GM23338 (cell line): ENCODE results near the gene STPG1.

Source experiments
- CREB1 ChIP-seq: fragments of 250-450 bp; sonication (Bioruptor Pico); IDR thresholded peaks from 2 replicates; pipeline ENCODE4 v1.5.0; 2020; ENCODE audit warnings: low read depth, mild to moderate bottlenecking, moderate library complexity
- EZH2 ChIP-seq: fragments of 200-600 bp; sonication (generic); IDR thresholded peaks from one replicate; pipeline ENCODE4 v1.8.0; 2017; ENCODE audit warnings: antibody characterized with exemption, mild to moderate bottlenecking, low read depth; ENCODE audit not compliant: unreplicated experiment
- EZH2phosphoT487 ChIP-seq: fragments of 200-600 bp; sonication (generic); IDR thresholded peaks from one replicate; pipeline ENCODE4 v1.8.1; 2018; ENCODE audit warnings: antibody characterized with exemption; ENCODE audit not compliant: unreplicated experiment
- POLR2AphosphoS5 ChIP-seq: IDR thresholded peaks from 2 replicates; pipeline ENCODE4 v1.6.1; 2016; ENCODE audit warnings: antibody characterized with exemption, low read depth
- TF ChIP-seq, protein P1 (sequence below), 2 experiments: fragments of 200-600 bp in 1 of 2; sonication (generic) in 1 of 2; conservative IDR thresholded peaks; 2 replicates each; pipeline versions ENCODE4 v1.5.1 to v1.6.1; 2016 to 2017; ENCODE audit warnings: antibody characterized with exemption in 2 of 2, low read depth in 2 of 2, mild to moderate bottlenecking in 2 of 2, moderate library complexity in 1 of 2
- TF ChIP-seq, protein P2 (sequence below): IDR thresholded peaks from one replicate; pipeline ENCODE4 v1.6.1; 2018; ENCODE audit warnings: antibody characterized with exemption; ENCODE audit not compliant: unreplicated experiment

DNA sequence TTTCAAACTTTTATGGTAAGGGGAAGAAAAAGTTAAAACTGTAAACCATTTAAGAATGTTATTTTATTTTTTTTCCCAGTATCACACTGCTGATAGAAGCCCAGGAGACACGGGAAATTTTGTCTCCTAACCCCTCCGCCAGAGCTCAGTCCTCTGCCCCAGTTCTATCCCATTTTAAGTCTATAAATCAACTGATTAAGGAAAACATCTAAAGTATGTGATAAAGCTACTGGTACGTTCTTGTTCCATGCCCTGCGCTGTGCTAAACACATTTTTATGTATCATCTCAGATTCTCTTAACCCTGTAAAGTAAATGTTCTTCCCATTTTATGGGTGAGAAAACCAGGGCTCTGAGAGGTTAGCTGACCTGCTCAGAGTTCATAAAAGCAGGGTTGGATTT is 36.7 kb upstream of the STPG1 start:
- TF ChIP-seq, protein P1, sequence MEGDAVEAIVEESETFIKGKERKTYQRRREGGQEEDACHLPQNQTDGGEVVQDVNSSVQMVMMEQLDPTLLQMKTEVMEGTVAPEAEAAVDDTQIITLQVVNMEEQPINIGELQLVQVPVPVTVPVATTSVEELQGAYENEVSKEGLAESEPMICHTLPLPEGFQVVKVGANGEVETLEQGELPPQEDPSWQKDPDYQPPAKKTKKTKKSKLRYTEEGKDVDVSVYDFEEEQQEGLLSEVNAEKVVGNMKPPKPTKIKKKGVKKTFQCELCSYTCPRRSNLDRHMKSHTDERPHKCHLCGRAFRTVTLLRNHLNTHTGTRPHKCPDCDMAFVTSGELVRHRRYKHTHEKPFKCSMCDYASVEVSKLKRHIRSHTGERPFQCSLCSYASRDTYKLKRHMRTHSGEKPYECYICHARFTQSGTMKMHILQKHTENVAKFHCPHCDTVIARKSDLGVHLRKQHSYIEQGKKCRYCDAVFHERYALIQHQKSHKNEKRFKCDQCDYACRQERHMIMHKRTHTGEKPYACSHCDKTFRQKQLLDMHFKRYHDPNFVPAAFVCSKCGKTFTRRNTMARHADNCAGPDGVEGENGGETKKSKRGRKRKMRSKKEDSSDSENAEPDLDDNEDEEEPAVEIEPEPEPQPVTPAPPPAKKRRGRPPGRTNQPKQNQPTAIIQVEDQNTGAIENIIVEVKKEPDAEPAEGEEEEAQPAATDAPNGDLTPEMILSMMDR (conservative IDR thresholded peaks at IDR 0.05; ENCODE audit: low read depth in 2 of 2) = no peak
- TF ChIP-seq, protein P2, sequence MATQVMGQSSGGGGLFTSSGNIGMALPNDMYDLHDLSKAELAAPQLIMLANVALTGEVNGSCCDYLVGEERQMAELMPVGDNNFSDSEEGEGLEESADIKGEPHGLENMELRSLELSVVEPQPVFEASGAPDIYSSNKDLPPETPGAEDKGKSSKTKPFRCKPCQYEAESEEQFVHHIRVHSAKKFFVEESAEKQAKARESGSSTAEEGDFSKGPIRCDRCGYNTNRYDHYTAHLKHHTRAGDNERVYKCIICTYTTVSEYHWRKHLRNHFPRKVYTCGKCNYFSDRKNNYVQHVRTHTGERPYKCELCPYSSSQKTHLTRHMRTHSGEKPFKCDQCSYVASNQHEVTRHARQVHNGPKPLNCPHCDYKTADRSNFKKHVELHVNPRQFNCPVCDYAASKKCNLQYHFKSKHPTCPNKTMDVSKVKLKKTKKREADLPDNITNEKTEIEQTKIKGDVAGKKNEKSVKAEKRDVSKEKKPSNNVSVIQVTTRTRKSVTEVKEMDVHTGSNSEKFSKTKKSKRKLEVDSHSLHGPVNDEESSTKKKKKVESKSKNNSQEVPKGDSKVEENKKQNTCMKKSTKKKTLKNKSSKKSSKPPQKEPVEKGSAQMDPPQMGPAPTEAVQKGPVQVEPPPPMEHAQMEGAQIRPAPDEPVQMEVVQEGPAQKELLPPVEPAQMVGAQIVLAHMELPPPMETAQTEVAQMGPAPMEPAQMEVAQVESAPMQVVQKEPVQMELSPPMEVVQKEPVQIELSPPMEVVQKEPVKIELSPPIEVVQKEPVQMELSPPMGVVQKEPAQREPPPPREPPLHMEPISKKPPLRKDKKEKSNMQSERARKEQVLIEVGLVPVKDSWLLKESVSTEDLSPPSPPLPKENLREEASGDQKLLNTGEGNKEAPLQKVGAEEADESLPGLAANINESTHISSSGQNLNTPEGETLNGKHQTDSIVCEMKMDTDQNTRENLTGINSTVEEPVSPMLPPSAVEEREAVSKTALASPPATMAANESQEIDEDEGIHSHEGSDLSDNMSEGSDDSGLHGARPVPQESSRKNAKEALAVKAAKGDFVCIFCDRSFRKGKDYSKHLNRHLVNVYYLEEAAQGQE = no peak
- TF ChIP-seq EZH2 = no peak
- no peak for TF ChIP-seq EZH2phosphoT487
- TF ChIP-seq CREB1 (CRISPR knock-in tag) = no peak
- TF ChIP-seq POLR2AphosphoS5 = no peak
